HUES48 (cell line): ENCODE measurements around the gene HEXD.
A peak's percentile ranks its signal among the peaks of the same experiment; 100 is the strongest.

Source experiments
- H3K27ac ChIP-seq: one replicate; pipeline ENCODE4 v1.7.0; 2013; ENCODE audit warnings: low read depth, low read length, inconsistent platforms
- H3K27me3 ChIP-seq: 2 replicates; pipeline ENCODE4 v1.6.1; 2013; ENCODE audit warnings: mild to moderate bottlenecking, low read length; ENCODE audit not compliant: control insufficient read depth, insufficient read depth
- H3K36me3 ChIP-seq: 2 replicates; pipeline ENCODE4 v1.6.1; 2013; ENCODE audit warnings: low read length; ENCODE audit not compliant: control insufficient read depth, insufficient read depth
- H3K4me1 ChIP-seq: 2 replicates; pipeline ENCODE4 v1.6.1; 2013; ENCODE audit warnings: mild to moderate bottlenecking, low read length; ENCODE audit not compliant: control insufficient read depth, insufficient read depth
- H3K4me3 ChIP-seq: 2 replicates; pipeline ENCODE4 v1.5.1; 2013; ENCODE audit warnings: mild to moderate bottlenecking, low read depth, low read length
- H3K9ac ChIP-seq: 2 replicates; pipeline ENCODE4 v1.6.1; 2013; ENCODE audit warnings: mild to moderate bottlenecking, low read depth, low read length, moderate library complexity
- H3K9me3 ChIP-seq: 2 replicates; pipeline ENCODE4 v1.6.1; 2013; ENCODE audit warnings: low read length; ENCODE audit not compliant: control insufficient read depth, insufficient read depth

HEXD gene

GRCh38 chr17:82444284-82444893, 26.2 kb downstream of the HEXD start:
- no peak overlapping the region for H3K27ac ChIP-seq
- H3K9ac ChIP-seq: no peak overlapping the region
- peaks cover 9% of the 10 kb centered on the region; the same call in 1 of the 2 replicates for H3K4me1 ChIP-seq
- H3K27me3 ChIP-seq: no peaks in the 10 kb centered on the region
- peaks cover 42% of the 10 kb centered on the region for H3K36me3 ChIP-seq
- H3K4me3 ChIP-seq: no peak overlapping the region
- H3K9me3 ChIP-seq: no peaks in the 10 kb centered on the region

GRCh38 chr17:82444941-82445521, 26.9 kb downstream of the HEXD start:
- Histone ChIP-seq H3K4me1 (peaks cover 12% of the 10 kb centered on the region; the same call in 1 of the 2 replicates), H3K27me3 (no peaks in the 10 kb centered on the region), H3K27ac (no peak overlapping the region), H3K4me3 (no peak overlapping the region), H3K9ac (no peak overlapping the region), H3K9me3 (no peaks in the 10 kb centered on the region), H3K36me3 (peaks cover 42% of the 10 kb centered on the region)

- H3K4me1 ChIP-seq: peaks cover 8% of the 10 kb centered on the region; the same call in 1 of the 2 replicates
- no peak overlapping the region for H3K9ac ChIP-seq
- no peak overlapping the region for H3K4me3 ChIP-seq
- H3K27me3 ChIP-seq: no peaks in the 10 kb centered on the region
- H3K9me3 ChIP-seq: no peaks in the 10 kb centered on the region
- no peak overlapping the region for H3K27ac ChIP-seq
- peaks cover 42% of the 10 kb centered on the region for H3K36me3 ChIP-seq
These were observed 27.4 kb downstream of the HEXD start for GRCh38 chr17:82445542-82445941.

GRCh38 chr17:82446124-82446523, 28.0 kb downstream of the HEXD start:
- H3K36me3 ChIP-seq: peaks cover 42% of the 10 kb centered on the region
- no peak overlapping the region for H3K4me3 ChIP-seq
- H3K4me1 ChIP-seq: 0 out of 2 replicates have a peak, but pooled peaks cover 6% of the 10 kb centered on the region
- no peak overlapping the region for H3K9ac ChIP-seq
- H3K27ac ChIP-seq: no peak overlapping the region
- no peaks in the 10 kb centered on the region for H3K27me3 ChIP-seq
- H3K9me3 ChIP-seq: no peaks in the 10 kb centered on the region

GRCh38 chr17:82446649-82447048, 28.5 kb downstream of the HEXD start:
- H3K27ac ChIP-seq: no peak overlapping the region
- no peaks in the 10 kb centered on the region for H3K27me3 ChIP-seq
- H3K36me3 ChIP-seq: peaks cover 42% of the 10 kb centered on the region
- H3K4me1 ChIP-seq: 0 out of 2 replicates have a peak, but pooled peaks cover 8% of the 10 kb centered on the region
- no peaks in the 10 kb centered on the region for H3K9me3 ChIP-seq
- no peak overlapping the region for H3K4me3 ChIP-seq
- no peak overlapping the region for H3K9ac ChIP-seq

GRCh38 chr17:82447876-82448275, 29.7 kb downstream of the HEXD start:
- Histone ChIP-seq H3K4me3 (no peak overlapping the region), H3K9me3 (no peaks in the 10 kb centered on the region), H3K9ac (no peak overlapping the region), H3K36me3 (peaks cover 31% of the 10 kb centered on the region), H3K27ac (no peak overlapping the region), H3K4me1 (0 out of 2 replicates have a peak, but pooled peaks cover 8% of the 10 kb centered on the region), H3K27me3 (no peaks in the 10 kb centered on the region)

GRCh38 chr17:82449131-82449882, 31.2 kb downstream of the HEXD start:
- peaks cover 21% of the 10 kb centered on the region; the same call in 1 of the 2 replicates for H3K36me3 ChIP-seq
- H3K27ac ChIP-seq: no peak overlapping the region
- no peaks in the 10 kb centered on the region for H3K27me3 ChIP-seq
- no peak overlapping the region; the same call in 1 of the 2 replicates for H3K9ac ChIP-seq
- 0 out of 2 replicates have a peak, but pooled peaks cover 8% of the 10 kb centered on the region for H3K4me1 ChIP-seq
- peak overlapping the region; percentile 96 for H3K4me3 ChIP-seq
- H3K9me3 ChIP-seq: no peaks in the 10 kb centered on the region

GRCh38 chr17:82449883-82450356, 31.8 kb downstream of the HEXD start:
- H3K27ac ChIP-seq: peak overlapping the region; percentile 61

GRCh38 chr17:82450357-82451106, 32.4 kb downstream of the HEXD start, which contains the start of gene CYBC1:
TSS of gene CYBC1 (minus strand) at chr17:82450752. CDS start at chr17:82449254, 1,498 bp downstream.
- Histone ChIP-seq H3K36me3 (peaks cover 10% of the 10 kb centered on the region; the same call in 1 of the 2 replicates), H3K4me3 (peak within 1 kb of the TSS; percentile 96), H3K9me3 (no peaks in the 10 kb centered on the region), H3K27ac (peak within 1 kb of the TSS; percentile 61), H3K27me3 (no peaks in the 10 kb centered on the region), H3K4me1 (0 out of 2 replicates have a peak, but pooled peaks cover 8% of the 10 kb centered on the region), H3K9ac (peak within 1 kb of the TSS; percentile 91)

More at GRCh38 chr17:82449883-82450356, 31.8 kb downstream of the HEXD start:
- Histone ChIP-seq H3K36me3 (peaks cover 15% of the 10 kb centered on the region; the same call in 1 of the 2 replicates), H3K4me1 (0 out of 2 replicates have a peak, but pooled peaks cover 8% of the 10 kb centered on the region), H3K4me3 (peak overlapping the region; percentile 96), H3K9ac (peak overlapping the region; percentile 91), H3K9me3 (no peaks in the 10 kb centered on the region), H3K27me3 (no peaks in the 10 kb centered on the region)

- H3K4me1 ChIP-seq: 0 out of 2 replicates have a peak, but pooled peaks cover 8% of the 10 kb centered on the region
- H3K9ac ChIP-seq: no peak overlapping the region
- peaks cover 4% of the 10 kb centered on the region; the same call in 1 of the 2 replicates for H3K36me3 ChIP-seq
- no peaks in the 10 kb centered on the region for H3K9me3 ChIP-seq
- H3K4me3 ChIP-seq: no peak overlapping the region
- no peaks in the 10 kb centered on the region for H3K27me3 ChIP-seq
- no peak overlapping the region for H3K27ac ChIP-seq
These were observed 34.0 kb downstream of the HEXD start for GRCh38 chr17:82452162-82452561.
